ENCODE measurements around the gene ZSCAN20.
"Not testable (repeated sequence)": the region's sequence is repeated elsewhere in the genome, so short reads cannot be mapped to it uniquely, and the experiment has no call there.

ZSCAN20 gene

DNA sequence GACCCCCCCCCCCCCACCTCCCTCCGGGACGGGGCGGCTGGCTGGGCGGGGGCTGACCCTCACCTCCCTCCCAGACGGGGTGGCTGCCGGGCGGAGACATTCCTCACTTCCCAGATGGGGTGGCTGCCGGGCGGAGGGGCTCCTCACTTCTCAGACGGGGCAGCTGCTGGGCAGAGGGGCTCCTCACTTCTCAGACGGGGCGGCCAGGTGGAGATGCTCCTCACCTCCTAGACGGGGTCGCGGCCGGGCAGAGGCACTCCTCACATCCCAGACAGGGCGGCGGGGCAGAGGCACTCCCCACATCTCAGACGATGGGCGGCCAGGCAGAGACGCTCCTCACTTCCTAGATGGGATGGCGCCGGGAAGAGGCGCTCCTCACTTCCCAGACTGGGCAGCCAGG lies 36.8 kb downstream of the ZSCAN20 start:
- H3K9me3 ChIP-seq (ENCODE audit: control insufficient read depth in 2 of 2, low read length in 2 of 2); H3K36me3 ChIP-seq (ENCODE audit: control insufficient read depth in 2 of 2, insufficient read depth in 2 of 2, low read length in 2 of 2); H3K27ac ChIP-seq (ENCODE audit: low read length); H3K9ac ChIP-seq (ENCODE audit: low read length in 2 of 2); H3K27me3 ChIP-seq (ENCODE audit: control insufficient read depth in 1 of 2, insufficient read depth in 2 of 2, low read length in 2 of 2); H3K4me3 ChIP-seq (ENCODE audit: low read length in 2 of 2); H3K4me1 ChIP-seq (ENCODE audit: control insufficient read depth, insufficient read depth, low read length): not testable (repeated sequence)

DNA sequence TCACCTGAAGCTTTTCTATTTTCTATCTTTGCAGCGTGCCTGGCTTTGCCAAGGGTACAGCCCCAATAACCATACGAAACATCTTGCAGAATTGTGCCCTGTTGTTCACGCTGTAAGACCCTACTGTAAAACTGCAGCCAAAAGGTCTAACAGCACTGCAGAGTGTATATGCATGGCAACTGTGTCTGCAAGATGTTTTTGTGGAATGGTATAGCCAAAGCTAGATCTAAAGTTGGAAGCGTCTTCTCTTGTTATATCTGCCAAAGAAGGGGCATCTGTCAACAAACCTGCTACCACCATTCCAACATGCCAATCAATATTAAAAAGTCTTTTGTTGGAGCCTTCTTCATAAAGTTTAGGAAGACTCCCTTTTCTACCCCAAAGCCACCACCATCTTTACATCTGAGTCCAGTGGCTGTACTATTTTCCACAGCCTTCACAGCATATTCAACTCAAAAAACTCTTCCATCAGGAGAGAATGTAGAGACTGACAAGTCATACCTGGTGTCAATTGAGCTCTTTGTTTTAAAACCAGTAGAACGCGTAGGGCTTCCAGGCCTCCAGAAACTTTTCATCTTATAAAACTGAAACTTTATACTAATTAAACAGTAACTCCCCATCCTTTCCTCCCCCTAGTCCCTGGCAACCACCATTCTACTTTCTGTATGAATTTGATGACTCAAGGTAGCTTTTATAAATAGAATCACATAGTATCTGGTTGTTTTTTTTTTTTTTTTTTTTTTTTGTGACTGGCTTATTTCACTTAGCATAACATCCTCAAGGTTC lies 40.0 kb downstream of the ZSCAN20 start:
- Histone ChIP-seq H3K36me3 (ENCODE audit: control insufficient read depth in 2 of 2, insufficient read depth in 2 of 2, low read length in 2 of 2) (no peaks in the 10 kb centered on the region), H3K27me3 (ENCODE audit: control insufficient read depth in 1 of 2, insufficient read depth in 2 of 2, low read length in 2 of 2) (no peaks in the 10 kb centered on the region), H3K27ac (ENCODE audit: low read length) (no peak overlapping the region), H3K4me1 (ENCODE audit: control insufficient read depth, insufficient read depth, low read length) (no peaks in the 10 kb centered on the region), H3K9ac (ENCODE audit: low read length in 2 of 2) (no peak overlapping the region), H3K4me3 (ENCODE audit: low read length in 2 of 2) (no peak overlapping the region), H3K9me3 (ENCODE audit: control insufficient read depth in 2 of 2, low read length in 2 of 2) (no peaks in the 10 kb centered on the region)

DNA sequence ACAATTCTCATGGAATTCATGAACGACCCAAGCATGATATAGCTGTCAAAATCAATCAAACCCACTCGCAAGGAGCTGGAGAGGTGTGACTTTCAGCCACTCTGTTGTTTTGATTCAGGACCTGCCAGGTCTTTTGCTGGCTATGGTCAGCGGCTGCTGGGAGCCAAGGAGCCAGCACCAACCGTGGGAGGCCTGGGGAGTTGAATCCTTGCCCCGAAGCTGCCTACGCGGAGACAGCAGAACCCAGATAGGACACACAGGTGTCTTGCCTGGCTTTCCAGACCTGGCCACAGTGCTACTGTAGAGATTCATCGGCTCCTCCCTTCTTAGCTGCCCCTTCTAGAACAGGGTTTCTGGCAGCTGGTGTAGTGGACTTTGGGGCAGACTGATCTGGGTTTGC lies 42.7 kb downstream of the ZSCAN20 start:
- no peak overlapping the region for H3K9ac ChIP-seq (ENCODE audit: low read length in 2 of 2)
- no peak overlapping the region for H3K4me3 ChIP-seq (ENCODE audit: low read length in 2 of 2)
- no peaks in the 10 kb centered on the region for H3K36me3 ChIP-seq (ENCODE audit: control insufficient read depth in 2 of 2, insufficient read depth in 2 of 2, low read length in 2 of 2)
- no peaks in the 10 kb centered on the region for H3K9me3 ChIP-seq (ENCODE audit: control insufficient read depth in 2 of 2, low read length in 2 of 2)
- H3K4me1 ChIP-seq (ENCODE audit: control insufficient read depth, insufficient read depth, low read length): no peaks in the 10 kb centered on the region
- H3K27me3 ChIP-seq (ENCODE audit: control insufficient read depth in 1 of 2, insufficient read depth in 2 of 2, low read length in 2 of 2): no peaks in the 10 kb centered on the region
- no peak overlapping the region for H3K27ac ChIP-seq (ENCODE audit: low read length)

DNA sequence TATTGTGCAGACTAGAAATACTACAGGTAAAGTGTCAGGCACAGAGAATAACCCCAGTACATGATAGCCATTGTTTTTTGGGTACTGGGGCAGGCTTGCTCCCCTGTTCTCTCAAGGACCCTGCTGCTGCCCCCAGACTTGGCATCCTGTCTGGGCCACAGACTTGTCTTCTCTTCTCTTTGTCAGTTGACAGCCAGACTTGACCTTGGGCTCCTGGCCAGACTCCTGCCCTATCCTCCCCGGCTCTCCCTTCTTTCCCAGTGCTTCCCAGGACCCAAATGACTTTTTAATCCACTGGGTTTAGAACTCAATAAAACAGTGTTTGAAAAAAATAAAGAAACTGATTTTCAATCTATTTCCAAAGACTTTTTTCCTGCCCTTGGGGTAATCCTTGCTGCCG lies 43.2 kb downstream of the ZSCAN20 start:
- Histone ChIP-seq H3K4me3 (ENCODE audit: low read length in 2 of 2) (no peak overlapping the region), H3K9ac (ENCODE audit: low read length in 2 of 2) (no peak overlapping the region)

DNA sequence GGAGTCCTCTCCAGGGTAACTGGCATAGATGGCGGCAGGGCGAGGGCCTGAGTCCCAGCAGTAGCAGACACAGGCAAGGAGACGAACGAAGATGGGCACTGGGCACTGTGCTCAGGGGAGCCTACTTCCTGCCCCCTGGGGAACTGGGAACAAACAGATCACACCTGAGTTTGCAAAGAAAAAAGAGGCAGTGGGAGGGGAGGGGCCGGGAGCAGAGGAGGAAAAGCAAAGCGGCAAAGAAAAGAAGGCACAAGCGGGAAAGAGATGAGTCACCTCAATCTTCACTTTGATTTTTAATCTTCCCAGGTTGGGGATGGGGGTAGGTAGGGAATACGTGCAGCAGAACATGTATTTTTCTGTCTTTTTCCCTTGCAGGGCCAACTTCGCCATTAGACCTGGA lies 44.0 kb downstream of the ZSCAN20 start:
- no peak overlapping the region for H3K27ac ChIP-seq (ENCODE audit: low read length)
- H3K9ac ChIP-seq (ENCODE audit: low read length in 2 of 2): no peak overlapping the region
- no peak overlapping the region for H3K4me3 ChIP-seq (ENCODE audit: low read length in 2 of 2)
- H3K36me3 ChIP-seq (ENCODE audit: control insufficient read depth in 2 of 2, insufficient read depth in 2 of 2, low read length in 2 of 2): no peaks in the 10 kb centered on the region
- H3K27me3 ChIP-seq (ENCODE audit: control insufficient read depth in 1 of 2, insufficient read depth in 2 of 2, low read length in 2 of 2): no peaks in the 10 kb centered on the region
- no peaks in the 10 kb centered on the region for H3K9me3 ChIP-seq (ENCODE audit: control insufficient read depth in 2 of 2, low read length in 2 of 2)
- H3K4me1 ChIP-seq (ENCODE audit: control insufficient read depth, insufficient read depth, low read length): no peaks in the 10 kb centered on the region

More for the DNA sequence above, 43.2 kb downstream of the ZSCAN20 start:
- Histone ChIP-seq H3K9me3 (ENCODE audit: control insufficient read depth in 2 of 2, low read length in 2 of 2) (no peaks in the 10 kb centered on the region), H3K36me3 (ENCODE audit: control insufficient read depth in 2 of 2, insufficient read depth in 2 of 2, low read length in 2 of 2) (no peaks in the 10 kb centered on the region), H3K27ac (ENCODE audit: low read length) (no peak overlapping the region), H3K4me1 (ENCODE audit: control insufficient read depth, insufficient read depth, low read length) (no peaks in the 10 kb centered on the region), H3K27me3 (ENCODE audit: control insufficient read depth in 1 of 2, insufficient read depth in 2 of 2, low read length in 2 of 2) (no peaks in the 10 kb centered on the region)

DNA sequence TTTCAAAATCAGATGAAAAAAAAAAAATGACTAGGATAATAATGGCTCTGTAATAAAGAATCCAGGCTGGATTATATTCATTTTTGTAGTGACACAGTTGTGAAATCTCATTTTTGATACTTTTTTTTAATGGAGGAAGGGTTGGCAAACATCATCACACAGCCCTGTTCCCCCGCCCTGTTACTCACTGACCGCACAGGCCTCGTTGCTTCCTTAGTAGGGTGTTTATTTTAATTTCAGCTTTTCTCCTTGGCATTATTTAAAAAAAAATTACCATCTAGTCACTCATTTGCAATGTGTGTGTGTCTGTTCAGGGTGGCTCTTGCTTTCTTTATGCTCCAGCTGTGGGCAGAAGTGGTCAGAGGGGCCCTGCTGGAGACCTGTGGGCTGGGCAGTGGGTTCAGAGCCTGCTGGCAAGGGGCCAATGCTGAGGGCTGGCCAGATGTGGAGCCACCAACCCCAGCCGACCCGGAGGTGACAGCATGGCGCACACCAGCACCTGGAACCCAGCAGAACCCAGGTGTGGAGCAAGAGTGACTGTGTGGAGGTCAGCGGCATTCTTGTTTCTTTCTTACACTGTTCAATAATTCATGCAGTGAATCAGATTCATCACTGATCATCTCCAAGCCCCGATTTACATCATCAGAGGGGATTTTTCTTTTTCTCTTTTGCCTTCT lies 44.6 kb downstream of the ZSCAN20 start:
- H3K27me3 ChIP-seq (ENCODE audit: control insufficient read depth in 1 of 2, insufficient read depth in 2 of 2, low read length in 2 of 2): peaks cover 0 to 3% of the 10 kb centered on the region in 2 donors
- H3K36me3 ChIP-seq (ENCODE audit: control insufficient read depth in 2 of 2, insufficient read depth in 2 of 2, low read length in 2 of 2): no peaks in the 10 kb centered on the region
- no peak overlapping the region for H3K9ac ChIP-seq (ENCODE audit: low read length in 2 of 2)
- H3K4me3 ChIP-seq (ENCODE audit: low read length in 2 of 2): no peak overlapping the region
- H3K27ac ChIP-seq (ENCODE audit: low read length): no peak overlapping the region
- no peaks in the 10 kb centered on the region for H3K4me1 ChIP-seq (ENCODE audit: control insufficient read depth, insufficient read depth, low read length)
- no peaks in the 10 kb centered on the region for H3K9me3 ChIP-seq (ENCODE audit: control insufficient read depth in 2 of 2, low read length in 2 of 2)

DNA sequence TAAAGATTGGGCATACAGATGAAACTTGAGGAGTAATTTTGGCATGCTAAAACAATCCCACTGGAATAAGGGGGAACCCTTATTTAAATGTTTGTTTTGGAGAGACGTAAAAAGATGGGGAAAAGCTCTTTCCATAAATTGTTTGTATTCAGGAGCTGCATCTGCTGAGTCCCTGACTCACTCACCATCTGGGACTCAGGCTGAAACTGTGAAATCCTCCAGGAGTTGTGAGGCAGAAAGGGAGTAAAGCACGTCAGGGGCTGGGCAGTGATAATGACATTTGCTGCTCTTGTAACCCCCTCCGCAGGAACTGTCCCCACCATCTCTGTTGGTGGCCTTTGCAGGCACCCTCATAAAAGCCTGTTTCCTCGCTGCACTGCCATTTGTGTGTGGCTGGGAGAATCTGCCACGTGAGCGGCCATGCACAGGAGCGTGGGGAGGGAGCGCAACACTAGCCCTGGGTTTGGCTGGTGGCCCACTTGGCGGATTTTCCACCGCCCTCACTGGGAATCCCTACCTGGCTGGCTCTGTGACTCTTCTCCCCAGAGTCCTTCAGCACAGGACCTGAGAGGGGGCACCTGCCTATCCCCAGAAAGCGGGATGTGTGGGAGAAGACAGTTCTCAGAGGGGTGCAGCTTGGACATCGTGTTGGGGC lies 45.3 kb downstream of the ZSCAN20 start:
- Histone ChIP-seq H3K27ac (ENCODE audit: low read length) (no peak overlapping the region), H3K27me3 (ENCODE audit: control insufficient read depth in 1 of 2, insufficient read depth in 2 of 2, low read length in 2 of 2) (peaks cover 0 to 5% of the 10 kb centered on the region in 2 donors), H3K9ac (ENCODE audit: low read length in 2 of 2) (no peak overlapping the region), H3K4me1 (ENCODE audit: control insufficient read depth, insufficient read depth, low read length) (no peaks in the 10 kb centered on the region), H3K36me3 (ENCODE audit: control insufficient read depth in 2 of 2, insufficient read depth in 2 of 2, low read length in 2 of 2) (no peaks in the 10 kb centered on the region), H3K9me3 (ENCODE audit: control insufficient read depth in 2 of 2, low read length in 2 of 2) (no peaks in the 10 kb centered on the region), H3K4me3 (ENCODE audit: low read length in 2 of 2) (no peak overlapping the region)

DNA sequence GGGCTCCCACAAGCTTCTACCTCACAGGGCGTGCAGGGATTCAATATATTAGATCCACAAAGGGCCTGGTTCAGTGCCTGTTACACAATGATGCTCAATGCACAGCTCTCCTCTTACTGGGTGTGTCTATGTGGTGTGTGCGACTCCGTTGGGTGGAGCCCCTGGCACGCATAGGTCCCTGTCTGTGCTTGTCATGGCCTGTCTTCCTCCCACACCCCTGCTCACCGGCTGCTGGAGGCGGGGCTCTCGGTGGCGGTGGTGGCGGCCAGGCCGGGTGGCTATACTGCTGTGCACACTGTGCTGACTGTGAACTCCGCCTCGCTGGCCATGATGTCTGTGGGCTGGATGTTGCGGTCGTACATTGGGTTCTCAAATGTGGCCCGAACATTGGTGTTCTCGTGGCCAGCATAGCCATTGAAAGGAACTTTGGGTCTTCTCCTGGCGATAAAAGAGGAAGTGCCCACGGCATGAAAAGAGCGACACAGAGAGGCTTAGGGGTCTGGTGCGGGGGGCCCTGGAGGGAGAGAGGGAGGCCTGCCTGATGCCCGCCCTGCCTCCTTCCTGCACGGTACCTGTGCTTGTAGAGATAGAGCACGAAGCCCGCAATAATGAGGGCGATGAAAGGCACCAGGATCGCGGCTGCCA lies 46.9 kb downstream of the ZSCAN20 start:
- Histone ChIP-seq H3K27ac (ENCODE audit: low read length) (no peak overlapping the region), H3K36me3 (ENCODE audit: control insufficient read depth in 2 of 2, insufficient read depth in 2 of 2, low read length in 2 of 2) (no peaks in the 10 kb centered on the region), H3K4me3 (ENCODE audit: low read length in 2 of 2) (no peak overlapping the region), H3K9ac (ENCODE audit: low read length in 2 of 2) (no peak overlapping the region), H3K9me3 (ENCODE audit: control insufficient read depth in 2 of 2, low read length in 2 of 2) (no peaks in the 10 kb centered on the region), H3K4me1 (ENCODE audit: control insufficient read depth, insufficient read depth, low read length) (no peaks in the 10 kb centered on the region), H3K27me3 (ENCODE audit: control insufficient read depth in 1 of 2, insufficient read depth in 2 of 2, low read length in 2 of 2) (peaks cover 0 to 5% of the 10 kb centered on the region in 2 donors)

DNA sequence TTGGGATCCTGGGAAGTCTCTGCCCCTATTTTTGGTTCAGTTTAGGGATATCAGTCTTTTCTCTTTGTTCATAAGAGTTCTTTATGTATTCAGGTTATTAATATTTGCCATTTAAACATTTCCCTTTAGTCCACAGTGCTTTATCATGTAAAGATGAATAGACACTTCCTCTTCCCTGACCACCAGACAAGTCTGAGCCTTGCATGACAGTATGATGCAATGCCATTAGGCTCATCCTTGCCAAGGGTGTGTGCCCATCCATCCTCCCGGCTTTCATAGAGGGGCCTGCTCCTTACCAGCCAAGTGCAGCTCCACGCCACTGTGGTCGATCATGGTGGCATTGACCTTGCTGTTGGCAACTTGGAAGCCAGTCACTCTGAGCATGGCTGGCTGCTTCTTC lies 52.1 kb downstream of the ZSCAN20 start:
- Histone ChIP-seq H3K4me3 (ENCODE audit: low read length in 2 of 2) (no peak overlapping the region), H3K4me1 (ENCODE audit: control insufficient read depth, insufficient read depth, low read length) (no peaks in the 10 kb centered on the region), H3K9ac (ENCODE audit: low read length in 2 of 2) (no peak overlapping the region), H3K27me3 (ENCODE audit: control insufficient read depth in 1 of 2, insufficient read depth in 2 of 2, low read length in 2 of 2) (peaks cover 0 to 5% of the 10 kb centered on the region in 2 donors), H3K9me3 (ENCODE audit: control insufficient read depth in 2 of 2, low read length in 2 of 2) (no peaks in the 10 kb centered on the region), H3K36me3 (ENCODE audit: control insufficient read depth in 2 of 2, insufficient read depth in 2 of 2, low read length in 2 of 2) (no peaks in the 10 kb centered on the region), H3K27ac (ENCODE audit: low read length) (no peak overlapping the region)

DNA sequence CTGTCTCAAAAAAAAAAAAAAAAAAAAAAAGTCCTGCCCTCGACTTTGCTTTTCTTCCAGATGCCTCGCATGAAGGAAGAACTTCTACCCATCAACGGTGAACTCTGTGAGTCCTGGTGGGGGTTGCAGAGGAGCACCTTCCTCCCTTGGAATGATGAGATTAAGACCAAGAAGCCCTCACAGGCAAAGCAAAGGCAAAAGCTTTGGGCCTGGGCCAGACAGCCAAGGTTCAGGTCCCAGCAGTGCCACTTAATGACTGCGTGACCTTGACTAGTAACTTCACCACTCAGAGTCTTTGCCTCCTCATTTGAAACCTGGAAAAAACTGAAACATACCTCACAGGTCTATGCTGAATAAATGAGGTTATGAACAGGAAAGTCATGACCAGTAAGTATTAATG lies 55.5 kb downstream of the ZSCAN20 start:
- Histone ChIP-seq H3K4me3 (ENCODE audit: low read length in 2 of 2) (no peak overlapping the region), H3K27ac (ENCODE audit: low read length) (no peak overlapping the region), H3K36me3 (ENCODE audit: control insufficient read depth in 2 of 2, insufficient read depth in 2 of 2, low read length in 2 of 2) (no peaks in the 10 kb centered on the region), H3K9me3 (ENCODE audit: control insufficient read depth in 2 of 2, low read length in 2 of 2) (no peaks in the 10 kb centered on the region), H3K4me1 (ENCODE audit: control insufficient read depth, insufficient read depth, low read length) (no peaks in the 10 kb centered on the region), H3K27me3 (ENCODE audit: control insufficient read depth in 1 of 2, insufficient read depth in 2 of 2, low read length in 2 of 2) (no peaks in the 10 kb centered on the region), H3K9ac (ENCODE audit: low read length in 2 of 2) (no peak overlapping the region)

Data from stomach smooth muscle (tissue), 2 donors.